NCI-H345 treated with DMSO at 0.1 percent for 48 hours (cell line): ENCODE results near the gene ANP32E.
"Not testable (repeated sequence)": the region's sequence is repeated elsewhere in the genome, so short reads cannot be mapped to it uniquely, and the experiment has no call there.

Experiments
- DNase-seq: peaks from one replicate; lab custom pipeline; 2025; ENCODE audit not compliant: unreplicated experiment; lab: John Stamatoyannopoulos, UW

ANP32E gene

GRCh38 chr1:150257624-150258585 lies 22.0 kb upstream of the ANP32E start, which contains the start of gene CA14:
Gene CA14 (plus strand): TSS chr1:150257774. CDS start chr1:150258129, 355 bp downstream.
- DNase-seq: no peak

- no peak for DNase-seq
Observed at GRCh38 chr1:150256554-150257341, 20.8 kb upstream of the ANP32E start.

- peak; percentile 61 for DNase-seq
Observed at GRCh38 chr1:150256198-150256553, 20.3 kb upstream of the ANP32E start.

GRCh38 chr1:150249936-150250335 lies 14.0 kb upstream of the ANP32E start:
- no peak for DNase-seq

GRCh38 chr1:150243003-150243402 lies 7.1 kb upstream of the ANP32E start:
- DNase-seq: no peak

- DNase-seq: no peak
Observed at GRCh38 chr1:150237746-150238145, 1.8 kb upstream of the ANP32E start.

- DNase-seq: not testable (repeated sequence)
Observed at GRCh38 chr1:150237176-150237575, 1.3 kb upstream of the ANP32E start.

GRCh38 chr1:150236614-150237100 lies 745 bp upstream of the ANP32E start:
- no peak for DNase-seq

- peak; percentile 82 for DNase-seq
Observed at GRCh38 chr1:150235294-150235851, 539 bp downstream of the ANP32E start.

GRCh38 chr1:150234566-150235293 lies 1.2 kb downstream of the ANP32E start:
- peak; percentile 89 for DNase-seq

- no peak for DNase-seq
Observed at GRCh38 chr1:150234309-150234565, 1.7 kb downstream of the ANP32E start.

- peak; percentile 35 for DNase-seq
Observed at GRCh38 chr1:150233359-150234308, 2.3 kb downstream of the ANP32E start.

- not testable (repeated sequence) for DNase-seq
Observed at GRCh38 chr1:150232921-150233320, 3.0 kb downstream of the ANP32E start.

GRCh38 chr1:150228246-150228645 lies 7.7 kb downstream of the ANP32E start:
- DNase-seq: not testable (repeated sequence)

- DNase-seq: no peak
Observed at GRCh38 chr1:150227228-150227627, 8.7 kb downstream of the ANP32E start.

GRCh38 chr1:150226486-150226885 lies 9.4 kb downstream of the ANP32E start:
- no peak for DNase-seq

- DNase-seq: no peak
Observed at GRCh38 chr1:150225546-150225945, 10.4 kb downstream of the ANP32E start.

GRCh38 chr1:150224983-150225382 lies 10.9 kb downstream of the ANP32E start:
- DNase-seq: no peak

- no peak for DNase-seq
Observed at GRCh38 chr1:150221552-150221951, 14.4 kb downstream of the ANP32E start.

- not testable (repeated sequence) for DNase-seq
Observed at GRCh38 chr1:150215855-150216254, 20.1 kb downstream of the ANP32E start.
